B cell (primary cell): ENCODE measurements around the gene ANKS1A. TPM values are rescaled to one million over a fixed set of nuclear protein-coding genes. Genes with fewer than 3 reads are reported as not detected.

Experiments used
- ATAC-seq: fragments of 200-7000 bp; cut with Tn5 transposase; one replicate; pipeline ENCODE4 v1.10.0; 2021; ENCODE audit warnings: low read depth, mild to moderate bottlenecking, moderate number of reproducible peaks, moderate library complexity
- CTCF ChIA-PET: fragments of 350-600 bp; sonication (Branson Sonifier 250); formaldehyde crosslinking; loops from one replicate; lab custom pipeline; 2021; ENCODE audit warnings: antibody characterized with exemption, inconsistent platforms; lab: Charles Lee
- POLR2A ChIA-PET: fragments of 350-600 bp; sonication (Branson Sonifier 250); formaldehyde crosslinking; loops from one replicate; lab custom pipeline; 2021; ENCODE audit warnings: antibody characterized with exemption; lab: Charles Lee
- DNase-seq: peaks from one replicate; pipeline ENCODE4 v3.0.0; 2013
- H2AFZ ChIP-seq: 2 replicates; pipeline ENCODE4 v1.6.1; 2012; ENCODE audit warnings: mild to moderate bottlenecking, low read depth, low read length; ENCODE audit not compliant: insufficient read depth, poor library complexity, severe bottlenecking
- H3K27ac ChIP-seq, 2 donors: 1 replicate in 1 of 2; 2 replicates in 1 of 2; pipeline ENCODE4 v1.5.1; 2012 to 2013; ENCODE audit warnings: low read length in 2 of 2, mild to moderate bottlenecking in 2 of 2, moderate library complexity in 1 of 2
- H3K27me3 ChIP-seq, 4 experiments: fragments of 200-600 bp in 1 of 4; sonication (generic) in 1 of 4; replicated peaks in 1 of 4; 1 replicate in 2 of 4; 2 replicates in 2 of 4; pipeline versions ENCODE4 v1.6.1 to v1.7.0; 2013 to 2016; ENCODE audit warnings: low read length in 3 of 4, mild to moderate bottlenecking in 2 of 4, mixed read lengths in 1 of 4, moderate library complexity in 1 of 4; ENCODE audit not compliant: insufficient read depth in 4 of 4, control insufficient read depth in 3 of 4; ENCODE audit errors: control extremely low read depth in 1 of 4
- H3K36me3 ChIP-seq, 2 experiments: replicated peaks in 1 of 2; 1 replicate in 1 of 2; 2 replicates in 1 of 2; pipeline versions ENCODE4 v1.6.1 to v1.7.1; 2013; ENCODE audit warnings: low read length in 1 of 2; ENCODE audit not compliant: insufficient read depth in 2 of 2, control insufficient read depth in 1 of 2; ENCODE audit errors: control extremely low read depth in 1 of 2, extremely low read depth in 1 of 2
- H3K4me1 ChIP-seq, 2 donors: fragments of 200-600 bp in 1 of 2; sonication (generic) in 1 of 2; 1 replicate in 1 of 2; 2 replicates in 1 of 2; pipeline versions ENCODE4 v1.5.1 to v1.6.1; 2013 to 2017; ENCODE audit warnings: low read length in 2 of 2; ENCODE audit not compliant: control insufficient read depth in 2 of 2, insufficient read depth in 2 of 2
- H3K4me2 ChIP-seq: replicated peaks from 2 replicates; pipeline ENCODE3; 2012; ENCODE audit warnings: mild to moderate bottlenecking, low read depth, low read length; ENCODE audit not compliant: poor library complexity, severe bottlenecking
- H3K4me3 ChIP-seq, 5 experiments: fragments of 200-600 bp in 1 of 5; sonication (generic) in 1 of 5; 1 replicate in 3 of 5; 2 replicates in 2 of 5; pipeline versions ENCODE4 v1.5.1 to v1.7.0; 2011 to 2016; ENCODE audit warnings: low read length in 4 of 5, mild to moderate bottlenecking in 4 of 5, low read depth in 2 of 5, control low read depth in 1 of 5, moderate library complexity in 1 of 5; ENCODE audit not compliant: insufficient read depth in 1 of 5; ENCODE audit errors: control extremely low read depth in 1 of 5, extremely low read depth in 1 of 5
- H3K79me2 ChIP-seq: fragments of 200-600 bp; sonication (generic); one replicate; pipeline ENCODE4 v1.6.0; 2016; ENCODE audit warnings: low read length; ENCODE audit not compliant: control insufficient read depth, insufficient read depth
- H3K9ac ChIP-seq: fragments of 200-600 bp; sonication (generic); 2 replicates; pipeline ENCODE4 v1.6.1; 2017; ENCODE audit warnings: mild to moderate bottlenecking, low read length, moderate library complexity
- H3K9me3 ChIP-seq, 3 donors: one replicate each; pipeline versions ENCODE4 v1.6.1 to v1.7.1; 2013; ENCODE audit warnings: low read length in 2 of 3; ENCODE audit not compliant: control insufficient read depth in 2 of 3, insufficient read depth in 1 of 3; ENCODE audit errors: control extremely low read depth in 1 of 3
- H4K20me1 ChIP-seq: 2 replicates; pipeline ENCODE4 v1.6.0; 2012; ENCODE audit warnings: mild to moderate bottlenecking, low read length; ENCODE audit not compliant: insufficient read depth, control insufficient read depth, poor library complexity, severe bottlenecking
- H3K27ac Mint-ChIP-seq: one replicate; pipeline ENCODE4 v1.8.0; 2021; ENCODE audit warnings: mixed read lengths
- H3K27me3 Mint-ChIP-seq: one replicate; pipeline ENCODE4 v1.8.0; 2021; ENCODE audit warnings: mixed read lengths
- H3K4me1 Mint-ChIP-seq: one replicate; pipeline ENCODE4 v1.8.0; 2021; ENCODE audit warnings: mixed read lengths
- H3K4me3 Mint-ChIP-seq: one replicate; pipeline ENCODE4 v1.8.0; 2021; ENCODE audit warnings: mixed read lengths
- H3K9me3 Mint-ChIP-seq: one replicate; pipeline ENCODE4 v1.8.0; 2022; ENCODE audit warnings: mixed read lengths; ENCODE audit not compliant: insufficient read depth
- EZH2 ChIP-seq: IDR thresholded peaks from 2 replicates; pipeline ENCODE4 v1.6.1; 2012; ENCODE audit warnings: borderline replicate concordance, low read depth, mild to moderate bottlenecking, moderate library complexity, low read length; ENCODE audit not compliant: insufficient read depth, poor library complexity, severe bottlenecking
- WGBS: methylation state at CpG from one replicate; pipeline ENCODE4 v1.1.5; 2013; ENCODE audit warnings: missing lambda C conversion rate; ENCODE audit not compliant: insufficient coverage; 5-methylcytosine and 5-hydroxymethylcytosine counted together
- intact Hi-C: fragments of 100-400 bp; cut with micrococcal nuclease; formaldehyde crosslinking; loops from one replicate; pipeline ENCODE4 v1.10.0; 2022
- polyA plus RNA-seq: library from polyadenylated mRNA; depleted of rRNA; stranded (reverse); fragments of >200 nt; gene quantifications from 2 replicates; pipeline ENCODE4 v1.2.3, GENCODE V29; 2012
- total RNA-seq, 2 donors: library from RNA; stranded (reverse); fragments of 120-200 nt in 1 of 2; gene quantifications; 1 replicate in 1 of 2; 2 replicates in 1 of 2; pipeline versions ENCODE4 v1.2.3 to v1.2.4, GENCODE V29; 2013 to 2022
- TF ChIP-seq, protein P1 (sequence below): fragments of 200-600 bp; IDR thresholded peaks from one replicate; pipeline ENCODE4 v1.8.0; 2022; ENCODE audit warnings: antibody characterized with exemption, mild to moderate bottlenecking

ANKS1A gene
- total and polyA plus RNA-seq, 2 donors (not counting 1 experiment from before 2014, with no cell fraction given), result 3.4 to 19.7 TPM

DNA sequence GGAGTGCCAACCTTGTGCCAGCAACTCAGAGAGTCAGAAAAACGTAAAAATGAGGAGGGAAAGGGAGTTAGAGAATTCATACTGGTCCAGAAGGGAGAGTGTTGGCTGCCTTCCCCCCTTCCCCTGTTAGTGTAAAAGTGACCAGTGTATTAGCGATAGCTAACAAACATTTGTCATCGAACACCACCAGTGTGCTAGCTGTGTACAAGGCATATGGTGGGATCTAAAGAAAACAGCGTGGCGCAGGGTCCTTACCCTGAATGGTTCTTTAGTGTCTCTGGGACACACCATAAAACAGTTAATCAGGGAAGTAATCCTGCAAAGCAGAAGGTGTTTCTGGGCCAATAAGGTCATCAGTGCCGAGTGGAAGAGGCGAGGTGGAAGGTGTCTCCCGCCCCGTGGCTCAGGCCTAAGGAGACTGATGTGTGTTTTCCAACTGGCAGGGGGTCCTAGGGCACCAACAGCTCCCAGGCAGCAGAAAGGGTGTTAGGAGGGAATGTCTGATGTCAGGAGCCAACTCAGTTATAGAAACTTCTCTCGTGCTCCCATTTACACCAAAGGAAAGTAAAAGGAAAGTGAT, 160.2 kb downstream of the ANKS1A start:
- no peak overlapping the region for H3K4me3 ChIP-seq
- Mint-ChIP-seq H3K4me1 (peaks cover 6% of the 10 kb centered on the region), H3K4me3 (no peak overlapping the region), H3K27ac (no peak overlapping the region), H3K27me3 (no peaks in the 10 kb centered on the region), H3K9me3 (no peaks in the 10 kb centered on the region)
- no peak overlapping the region for H3K4me2 ChIP-seq
- no peaks in the 10 kb centered on the region for H3K9me3 ChIP-seq
- no peak overlapping the region for H3K9ac ChIP-seq
- no peak for DNase-seq
- ChIA-PET POLR2A (no interaction called here), CTCF (interaction anchor here (1.5 kb wide), 1 partner anchor 15 kb away, joined by 3 read pairs; no protein-coding TSS in a partner anchor)
- 99% methylated on average over 9 of the region's 10 CpGs for WGBS
- H3K27me3 ChIP-seq, result no peaks in the 10 kb centered on the region
- intact Hi-C loops, result no loop called here
- no peak overlapping the region for H2AFZ ChIP-seq
- H3K4me1 ChIP-seq, result peaks cover 14 to 24% of the 10 kb centered on the region in 2 donors
- no peak overlapping the region for H3K27ac ChIP-seq
- ATAC-seq, result no peak
- H3K36me3 ChIP-seq, result peaks cover 0 to 4% of the 10 kb centered on the region in 2 experiments
- no peaks in the 10 kb centered on the region for H3K79me2 ChIP-seq
- no peaks in the 10 kb centered on the region for H4K20me1 ChIP-seq
- TF ChIP-seq, protein P1, sequence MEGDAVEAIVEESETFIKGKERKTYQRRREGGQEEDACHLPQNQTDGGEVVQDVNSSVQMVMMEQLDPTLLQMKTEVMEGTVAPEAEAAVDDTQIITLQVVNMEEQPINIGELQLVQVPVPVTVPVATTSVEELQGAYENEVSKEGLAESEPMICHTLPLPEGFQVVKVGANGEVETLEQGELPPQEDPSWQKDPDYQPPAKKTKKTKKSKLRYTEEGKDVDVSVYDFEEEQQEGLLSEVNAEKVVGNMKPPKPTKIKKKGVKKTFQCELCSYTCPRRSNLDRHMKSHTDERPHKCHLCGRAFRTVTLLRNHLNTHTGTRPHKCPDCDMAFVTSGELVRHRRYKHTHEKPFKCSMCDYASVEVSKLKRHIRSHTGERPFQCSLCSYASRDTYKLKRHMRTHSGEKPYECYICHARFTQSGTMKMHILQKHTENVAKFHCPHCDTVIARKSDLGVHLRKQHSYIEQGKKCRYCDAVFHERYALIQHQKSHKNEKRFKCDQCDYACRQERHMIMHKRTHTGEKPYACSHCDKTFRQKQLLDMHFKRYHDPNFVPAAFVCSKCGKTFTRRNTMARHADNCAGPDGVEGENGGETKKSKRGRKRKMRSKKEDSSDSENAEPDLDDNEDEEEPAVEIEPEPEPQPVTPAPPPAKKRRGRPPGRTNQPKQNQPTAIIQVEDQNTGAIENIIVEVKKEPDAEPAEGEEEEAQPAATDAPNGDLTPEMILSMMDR, result no peak
- TF ChIP-seq EZH2, result no peak

DNA sequence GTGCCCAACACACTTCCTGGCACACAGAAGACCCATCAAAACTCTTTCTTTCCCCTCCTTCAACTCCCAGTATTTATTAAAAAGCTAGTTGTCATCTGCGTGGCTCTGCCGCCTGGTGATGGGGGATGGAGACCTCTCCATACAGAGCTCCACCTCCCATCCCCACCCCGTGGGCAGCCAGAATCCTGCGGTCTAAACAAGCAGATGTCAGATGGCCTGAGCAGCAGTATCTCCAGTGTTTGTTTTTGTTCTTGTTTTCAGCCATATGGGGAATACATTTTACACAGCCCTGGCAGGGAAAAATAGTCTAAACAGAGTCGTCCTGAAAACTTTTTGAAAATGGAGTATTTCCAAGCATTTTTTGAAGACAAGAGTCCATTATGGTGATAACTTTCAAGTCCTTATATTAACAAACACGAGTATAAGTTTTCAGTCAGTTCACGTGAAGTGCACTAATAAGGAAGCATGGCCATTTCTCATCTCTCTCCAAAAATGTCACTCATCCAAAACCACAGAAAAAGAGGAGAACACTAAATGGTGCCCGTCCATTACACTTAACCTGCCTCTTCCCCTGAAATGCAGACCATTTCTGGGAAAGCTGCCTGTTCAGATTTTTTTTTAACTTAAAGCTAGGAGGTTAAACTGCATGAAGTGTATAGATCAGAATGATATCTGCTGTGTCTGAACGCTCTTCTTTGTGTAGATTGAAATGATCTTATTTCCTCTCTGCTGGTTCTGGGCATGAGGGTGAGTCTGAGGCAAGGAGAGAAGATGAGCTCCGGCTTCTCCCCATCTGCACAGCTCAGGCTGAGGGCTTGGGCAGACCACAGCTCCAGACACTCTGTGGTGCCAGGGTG, 161.1 kb downstream of the ANKS1A start:
- CTCF ChIA-PET, result interaction anchor here (1.5 kb wide), 1 partner anchor 16 kb away, joined by 3 read pairs; no protein-coding TSS in a partner anchor
- H3K4me3 ChIP-seq, result no peak overlapping the region
- H3K27me3 ChIP-seq, result no peaks in the 10 kb centered on the region
- Mint-ChIP-seq H3K4me3 (no peak overlapping the region), H3K27me3 (no peaks in the 10 kb centered on the region), H3K9me3 (no peaks in the 10 kb centered on the region), H3K27ac (no peak overlapping the region), H3K4me1 (peaks cover 6% of the 10 kb centered on the region)
- peaks cover 0 to 4% of the 10 kb centered on the region in 2 experiments for H3K36me3 ChIP-seq
- peaks cover 14 to 21% of the 10 kb centered on the region in 2 donors for H3K4me1 ChIP-seq
- no peaks in the 10 kb centered on the region for H3K79me2 ChIP-seq
- H3K27ac ChIP-seq, result no peak overlapping the region
- intact Hi-C loops, result no loop called here
- DNase-seq (no peak), ATAC-seq (no peak)
- POLR2A ChIA-PET, result no interaction called here
- no peak for TF ChIP-seq EZH2
- TF ChIP-seq, protein P1, result no peak
- H3K9ac ChIP-seq, result no peak overlapping the region
- 36% methylated on average over 4 of the region's 10 CpGs for whole genome bisulfite sequencing
- no peaks in the 10 kb centered on the region for H3K9me3 ChIP-seq
- no peak overlapping the region for H2AFZ ChIP-seq
- H3K4me2 ChIP-seq, result no peak overlapping the region
- H4K20me1 ChIP-seq, result no peaks in the 10 kb centered on the region
